Panc1 (cell line): Measurements from ENCODE around the gene FXYD7. TPM values are rescaled to one million over a fixed set of nuclear protein-coding genes. Genes with fewer than 3 reads are reported as not detected.

Source experiments
- ATAC-seq: fragments of 200-7000 bp; cut with Tn5 transposase; 2 replicates; pipeline ENCODE4 v1.9.1; 2020; ENCODE audit warnings: mild to moderate bottlenecking, moderate library complexity
- BruUV-seq: library from RNA; stranded (reverse); fragments of 400-500 nt; replicated peaks from 2 replicates; lab custom pipeline; 2021; lab: Mats Ljungman, UMichigan
- CTCF ChIA-PET: fragments of 300-600 bp; sonication (Branson Sonifier 250); formaldehyde crosslinking; loops from one replicate; lab custom pipeline; 2022; ENCODE audit warnings: antibody characterized with exemption; lab: Charles Lee
- POLR2A ChIA-PET: fragments of 300-600 bp; sonication (Branson Sonifier 250); formaldehyde crosslinking; loops from one replicate; lab custom pipeline; 2022; ENCODE audit warnings: antibody characterized with exemption; lab: Charles Lee
- DNase-seq: peaks from one replicate; pipeline ENCODE4 v3.0.0-alpha.2; 2010; ENCODE audit warnings: low read depth, low spot score
- H3K27ac ChIP-seq: 2 replicates; pipeline ENCODE4 v1.5.1; 2011; ENCODE audit warnings: mild to moderate bottlenecking, low read length, inconsistent platforms
- H3K27me3 ChIP-seq: fragments of 200-500 bp; sonication (Bioruptor generic); 2 replicates; pipeline ENCODE4 v1.6.0; 2014; ENCODE audit warnings: low read length, inconsistent platforms; ENCODE audit not compliant: control insufficient read depth, insufficient read depth
- H3K36me3 ChIP-seq: fragments of 200-500 bp; sonication (Bioruptor generic); 2 replicates; pipeline ENCODE4 v1.5.1; 2014; ENCODE audit warnings: inconsistent platforms, mild to moderate bottlenecking, low read length, moderate library complexity; ENCODE audit not compliant: control insufficient read depth, insufficient read depth
- H3K4me1 ChIP-seq: 2 replicates; pipeline ENCODE4 v1.5.1; 2011; ENCODE audit warnings: inconsistent platforms, mild to moderate bottlenecking, low read length, moderate library complexity; ENCODE audit not compliant: control insufficient read depth, insufficient read depth
- H3K4me3 ChIP-seq, 2 experiments: 2 replicates each; pipeline ENCODE4 v1.5.1; 2011 to 2012; ENCODE audit warnings: low read depth in 2 of 2, low read length in 2 of 2, mild to moderate bottlenecking in 2 of 2, inconsistent platforms in 1 of 2, moderate library complexity in 1 of 2
- H3K9me3 ChIP-seq: fragments of 200-500 bp; sonication (Bioruptor generic); 2 replicates; pipeline ENCODE4 v1.5.1; 2014; ENCODE audit warnings: low read depth, mild to moderate bottlenecking, inconsistent platforms, low read length, moderate library complexity; ENCODE audit not compliant: control insufficient read depth, insufficient read depth
- POLR2AphosphoS5 ChIP-seq: IDR thresholded peaks from 2 replicates; pipeline ENCODE4 v1.6.1; 2012; ENCODE audit warnings: mild to moderate bottlenecking, low read depth, low read length, moderate library complexity
- SIN3A ChIP-seq: IDR thresholded peaks from 2 replicates; pipeline ENCODE4 v1.6.1; 2012; ENCODE audit warnings: low read depth, mild to moderate bottlenecking, low read length, moderate library complexity, borderline replicate concordance; ENCODE audit not compliant: insufficient read depth
- TCF7L2 ChIP-seq: IDR thresholded peaks from 2 replicates; pipeline ENCODE4 v1.6.1; 2011; ENCODE audit warnings: mild to moderate bottlenecking, low read depth, low read length, inconsistent platforms
- in situ Hi-C: cut with HindIII; loops from 2 replicates; pipeline ENCODE4 v1.10.0; 2016; ENCODE audit warnings: low sequenced_read_pairs, low pct_unique_long_range_greater_than_20kb
- intact Hi-C: fragments of 100-400 bp; cut with micrococcal nuclease; formaldehyde crosslinking; loops from one replicate; pipeline ENCODE4 v1.10.0; 2022; ENCODE audit not compliant: unreplicated experiment
- total RNA-seq: library from RNA; stranded (reverse); gene quantifications from one replicate; pipeline ENCODE4 v1.2.1, GENCODE V29; 2021; ENCODE audit not compliant: unreplicated experiment
- TF ChIP-seq, protein P1 (sequence below), 2 experiments: IDR thresholded peaks; 2 replicates each; pipeline ENCODE4 v1.6.1; 2011 to 2012; ENCODE audit warnings: low read depth in 2 of 2, control low read depth in 1 of 2, low read length in 1 of 2, mild to moderate bottlenecking in 1 of 2, moderate library complexity in 1 of 2; ENCODE audit not compliant: insufficient read depth in 1 of 2
- TF ChIP-seq, protein P2 (sequence below): fragments of 450-650 bp; IDR thresholded peaks from 2 replicates; pipeline ENCODE4 v1.5.1; 2017; ENCODE audit warnings: mild to moderate bottlenecking

FXYD7 gene
- total RNA-seq, 1 experiment from 2014 or later: not detected

- BruUV-seq: no TSS peak
- no peaks in the 10 kb centered on the region for H3K27me3 ChIP-seq
- DNase-seq: no peak
- no peak for ATAC-seq
- in situ Hi-C loops (no loop called here), intact Hi-C loops (loop anchor here (5.0 to 10.0 kb wide), 2 partner anchors 49 to 122 kb away; partner anchors contain the start of gene HPN)
- ChIA-PET CTCF (no interaction called here), POLR2A (no interaction called here)
- H3K36me3 ChIP-seq: no peaks in the 10 kb centered on the region
- TF ChIP-seq POLR2AphosphoS5 (no peak), SIN3A (no peak), TCF7L2 (no peak)
- TF ChIP-seq, protein P1, sequence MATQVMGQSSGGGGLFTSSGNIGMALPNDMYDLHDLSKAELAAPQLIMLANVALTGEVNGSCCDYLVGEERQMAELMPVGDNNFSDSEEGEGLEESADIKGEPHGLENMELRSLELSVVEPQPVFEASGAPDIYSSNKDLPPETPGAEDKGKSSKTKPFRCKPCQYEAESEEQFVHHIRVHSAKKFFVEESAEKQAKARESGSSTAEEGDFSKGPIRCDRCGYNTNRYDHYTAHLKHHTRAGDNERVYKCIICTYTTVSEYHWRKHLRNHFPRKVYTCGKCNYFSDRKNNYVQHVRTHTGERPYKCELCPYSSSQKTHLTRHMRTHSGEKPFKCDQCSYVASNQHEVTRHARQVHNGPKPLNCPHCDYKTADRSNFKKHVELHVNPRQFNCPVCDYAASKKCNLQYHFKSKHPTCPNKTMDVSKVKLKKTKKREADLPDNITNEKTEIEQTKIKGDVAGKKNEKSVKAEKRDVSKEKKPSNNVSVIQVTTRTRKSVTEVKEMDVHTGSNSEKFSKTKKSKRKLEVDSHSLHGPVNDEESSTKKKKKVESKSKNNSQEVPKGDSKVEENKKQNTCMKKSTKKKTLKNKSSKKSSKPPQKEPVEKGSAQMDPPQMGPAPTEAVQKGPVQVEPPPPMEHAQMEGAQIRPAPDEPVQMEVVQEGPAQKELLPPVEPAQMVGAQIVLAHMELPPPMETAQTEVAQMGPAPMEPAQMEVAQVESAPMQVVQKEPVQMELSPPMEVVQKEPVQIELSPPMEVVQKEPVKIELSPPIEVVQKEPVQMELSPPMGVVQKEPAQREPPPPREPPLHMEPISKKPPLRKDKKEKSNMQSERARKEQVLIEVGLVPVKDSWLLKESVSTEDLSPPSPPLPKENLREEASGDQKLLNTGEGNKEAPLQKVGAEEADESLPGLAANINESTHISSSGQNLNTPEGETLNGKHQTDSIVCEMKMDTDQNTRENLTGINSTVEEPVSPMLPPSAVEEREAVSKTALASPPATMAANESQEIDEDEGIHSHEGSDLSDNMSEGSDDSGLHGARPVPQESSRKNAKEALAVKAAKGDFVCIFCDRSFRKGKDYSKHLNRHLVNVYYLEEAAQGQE (IDR thresholded peaks at IDR 0.05; ENCODE audit: insufficient read depth in 1 of 2, low read depth in 2 of 2, low read length in 1 of 2): no peak
- TF ChIP-seq, protein P2, sequence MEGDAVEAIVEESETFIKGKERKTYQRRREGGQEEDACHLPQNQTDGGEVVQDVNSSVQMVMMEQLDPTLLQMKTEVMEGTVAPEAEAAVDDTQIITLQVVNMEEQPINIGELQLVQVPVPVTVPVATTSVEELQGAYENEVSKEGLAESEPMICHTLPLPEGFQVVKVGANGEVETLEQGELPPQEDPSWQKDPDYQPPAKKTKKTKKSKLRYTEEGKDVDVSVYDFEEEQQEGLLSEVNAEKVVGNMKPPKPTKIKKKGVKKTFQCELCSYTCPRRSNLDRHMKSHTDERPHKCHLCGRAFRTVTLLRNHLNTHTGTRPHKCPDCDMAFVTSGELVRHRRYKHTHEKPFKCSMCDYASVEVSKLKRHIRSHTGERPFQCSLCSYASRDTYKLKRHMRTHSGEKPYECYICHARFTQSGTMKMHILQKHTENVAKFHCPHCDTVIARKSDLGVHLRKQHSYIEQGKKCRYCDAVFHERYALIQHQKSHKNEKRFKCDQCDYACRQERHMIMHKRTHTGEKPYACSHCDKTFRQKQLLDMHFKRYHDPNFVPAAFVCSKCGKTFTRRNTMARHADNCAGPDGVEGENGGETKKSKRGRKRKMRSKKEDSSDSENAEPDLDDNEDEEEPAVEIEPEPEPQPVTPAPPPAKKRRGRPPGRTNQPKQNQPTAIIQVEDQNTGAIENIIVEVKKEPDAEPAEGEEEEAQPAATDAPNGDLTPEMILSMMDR: no peak
- no peaks in the 10 kb centered on the region for H3K9me3 ChIP-seq
- no peak overlapping the region for H3K27ac ChIP-seq
- H3K4me1 ChIP-seq: peaks cover 8% of the 10 kb centered on the region
- H3K4me3 ChIP-seq: no peak overlapping the region
These were observed 49.0 kb upstream of the FXYD7 start for GRCh38 chr19:35093941-35094647.

DNA sequence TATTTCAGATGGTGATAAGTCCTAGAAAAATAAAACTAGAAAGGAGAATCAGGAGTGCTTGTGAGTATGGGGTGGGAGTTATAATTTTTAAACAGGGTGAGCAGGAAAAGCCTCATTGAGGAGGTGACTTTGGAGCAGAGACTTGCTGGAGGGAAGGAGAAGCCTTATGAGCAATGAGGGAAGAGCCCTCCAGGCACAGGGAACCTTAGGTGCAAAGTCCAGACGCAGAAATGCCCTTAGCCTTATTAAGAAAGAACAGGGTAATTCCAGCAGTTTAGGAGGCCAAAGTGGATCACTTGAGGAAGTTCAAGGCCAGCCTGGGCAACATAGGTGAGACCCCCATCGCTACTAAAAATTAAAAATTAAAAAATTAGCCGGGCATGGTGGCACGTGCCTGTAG, 48.4 kb upstream of the FXYD7 start:
- no TSS peak for BruUV-seq
- ChIA-PET CTCF (no interaction called here), POLR2A (no interaction called here)
- intact Hi-C loops (loop anchor here (5.0 to 10.0 kb wide), 2 partner anchors 50 to 122 kb away; partner anchors contain the start of gene HPN), in situ Hi-C loops (no loop called here)
- TF ChIP-seq TCF7L2 (no peak), SIN3A (no peak), POLR2AphosphoS5 (no peak)
- TF ChIP-seq, protein P2: no peak
- TF ChIP-seq, protein P1 (IDR thresholded peaks at IDR 0.05; ENCODE audit: insufficient read depth in 1 of 2, low read depth in 2 of 2, low read length in 1 of 2): no peak
- Histone ChIP-seq H3K4me3 (no peak overlapping the region), H3K4me1 (peaks cover 8% of the 10 kb centered on the region), H3K27ac (no peak overlapping the region), H3K27me3 (no peaks in the 10 kb centered on the region), H3K9me3 (no peaks in the 10 kb centered on the region), H3K36me3 (no peaks in the 10 kb centered on the region)
- ATAC-seq: no peak
- no peak for DNase-seq
